ENCODE results near the gene CPAMD8. TPM values are rescaled to one million over a fixed set of nuclear protein-coding genes. Genes with fewer than 3 reads are reported as not detected.

Gene CPAMD8
- total and polyA plus RNA-seq, 2 donors (not counting 3 experiments of a cell fraction or from before 2014, with no cell fraction given), result 2.2 to 3.9 TPM

- Histone ChIP-seq H3K27ac (ENCODE audit: insufficient read depth, low read depth, low read length) (no peak overlapping the region), H3K27me3 (ENCODE audit: control insufficient read depth in 2 of 2, insufficient read depth in 2 of 2, low read length in 2 of 2) (peaks cover 0 to 1% of the 10 kb centered on the region in 2 experiments), H3K79me2 (ENCODE audit: control insufficient read depth, insufficient read depth, low read length) (no peaks in the 10 kb centered on the region), H3K9me1 (replicated peaks; ENCODE audit: control insufficient read depth, extremely low read depth, insufficient read depth, low read length) (no peaks in the 10 kb centered on the region), H3K36me3 (ENCODE audit: control insufficient read depth in 2 of 2, extremely low read depth in 1 of 2, insufficient read depth in 2 of 2, low read length in 2 of 2) (no peaks in the 10 kb centered on the region), H3K9ac (replicated peaks; ENCODE audit: extremely low read depth, insufficient read depth, low read length) (no peak overlapping the region), H3K4me3 (replicated peaks in 1 of 3; ENCODE audit: insufficient read depth in 1 of 3, low read depth in 1 of 3, low read length in 3 of 3) (no peak overlapping the region), H2AFZ (ENCODE audit: low read depth, low read length) (no peak overlapping the region), H3K9me3 (replicated peaks; ENCODE audit: control insufficient read depth, insufficient read depth, low read length) (no peaks in the 10 kb centered on the region), H4K20me1 (replicated peaks; ENCODE audit: control insufficient read depth, extremely low read depth, insufficient read depth, low read length) (no peaks in the 10 kb centered on the region), H3K4me1 (ENCODE audit: control insufficient read depth, extremely low read depth, insufficient read depth, low read length) (no peaks in the 10 kb centered on the region), H3K4me2 (ENCODE audit: insufficient read depth, low read length) (no peak overlapping the region)
- no peak for TF ChIP-seq FOS (IDR thresholded peaks at IDR 0.05; ENCODE audit: borderline replicate concordance, insufficient read depth, low read length)
- TF ChIP-seq CTCF (IDR thresholded peaks at IDR 0.05; ENCODE audit: extremely low read depth in 1 of 2, insufficient read depth in 1 of 2, low read depth in 1 of 2, low read length in 2 of 2), result no peak
- no peak for TF ChIP-seq MYC (IDR thresholded peaks at IDR 0.05; ENCODE audit: low read depth, low read length)
- no peak for TF ChIP-seq POLR2A (IDR thresholded peaks at IDR 0.05; ENCODE audit: low read depth, low read length)
- no peak for TF ChIP-seq MAX (IDR thresholded peaks at IDR 0.05; ENCODE audit: insufficient read depth, insufficient read length)
- TF ChIP-seq EZH2 (IDR thresholded peaks at IDR 0.05; ENCODE audit: borderline replicate concordance, low read depth, low read length, severe bottlenecking), result no peak
- TF ChIP-seq POLR2AphosphoS5 (IDR thresholded peaks at IDR 0.05; ENCODE audit: insufficient read depth, low read depth, low read length), result no peak
- no peak for TF ChIP-seq JUN (IDR thresholded peaks at IDR 0.05; ENCODE audit: borderline replicate concordance, insufficient read depth, insufficient read length, low read depth)
- TF ChIP-seq GATA2 (IDR thresholded peaks at IDR 0.05; ENCODE audit: insufficient read depth, insufficient read length, low read depth, low read length), result no peak
- ChIA-PET POLR2A (no interaction called here), CTCF (interaction anchor here (1.6 to 1.7 kb wide), 2 partner anchors 17 to 55 kb away, joined by 3 to 4 read pairs; no protein-coding TSS in a partner anchor)
- FAIRE-seq (no peak), DNase-seq (ENCODE audit: low read depth, low spot score) (no peak)
- dilution Hi-C loops (cut with MboI; ENCODE audit: extremely low pct_ligation_motif_present, low sequenced_read_pairs), result no loop called here
- BruUV-seq (replicated peaks), result no TSS peak
- intact Hi-C loops (cut with micrococcal nuclease), result no loop called here
These were observed 69.4 kb downstream of the CPAMD8 start for GRCh38 chr19:16957151-16957701.

Measured in endothelial cell of umbilical vein (primary cell).